Prostate gland (tissue), 2 donors: ENCODE results near the gene ARHGAP18. TPM values are rescaled to one million over a fixed set of nuclear protein-coding genes. Genes with fewer than 3 reads are reported as not detected.

Experiments
- DNase-seq: peaks from one replicate; pipeline ENCODE4 v3.0.0-alpha.2; 2019; ENCODE audit warnings: low spot score
- H3K27ac ChIP-seq, 2 donors: fragments of 200-600 bp; sonication (generic); 2 replicates each; pipeline ENCODE4 v1.5.1; 2017 to 2019
- H3K27me3 ChIP-seq: fragments of 200-600 bp; sonication (generic); replicated peaks from 2 replicates; pipeline ENCODE4 v1.5.1; 2019; ENCODE audit not compliant: insufficient read depth
- H3K36me3 ChIP-seq, 2 donors: fragments of 200-600 bp; sonication (generic); 1 replicate in 1 of 2; 2 replicates in 1 of 2; pipeline versions ENCODE4 v1.5.1 to v1.8.1; 2017 to 2019
- H3K4me1 ChIP-seq: fragments of 200-600 bp; sonication (generic); replicated peaks from 2 replicates; pipeline ENCODE4 v1.5.1; 2019
- H3K4me3 ChIP-seq, 2 donors: fragments of 200-600 bp; sonication (generic); 2 replicates each; pipeline ENCODE4 v1.5.1; 2017 to 2019
- H3K9me3 ChIP-seq: fragments of 200-600 bp; sonication (generic); 2 replicates; pipeline ENCODE4 v1.5.1; 2017
- POLR2A ChIP-seq: fragments of 450-650 bp; IDR thresholded peaks from one replicate; pipeline ENCODE4 v1.6.1; 2016; ENCODE audit warnings: antibody characterized with exemption, mild to moderate bottlenecking
- POLR2AphosphoS5 ChIP-seq: sonication (generic); formaldehyde crosslinking; IDR thresholded peaks from one replicate; pipeline ENCODE4 v1.6.1; 2017; ENCODE audit warnings: antibody characterized with exemption
- WGBS: methylation state at CpG from one replicate; pipeline ENCODE4 v1.1.5; 2018; 5-methylcytosine and 5-hydroxymethylcytosine counted together
- intact Hi-C: fragments of 100-400 bp; cut with DNase I; formaldehyde crosslinking; loops from one replicate; pipeline ENCODE4 v1.14.2; 2022
- total RNA-seq, 2 donors: library from RNA; depleted of rRNA; stranded (reverse); fragments of >200 nt; gene quantifications; one replicate each; pipeline ENCODE4 v1.1.0, GENCODE V29; 2016
- TF ChIP-seq, protein P1 (sequence below), 4 experiments: fragments of 200-600 bp in 2 of 4; fragments of 450-650 bp in 2 of 4; sonication (generic) in 2 of 4; IDR thresholded peaks; 1 replicate in 3 of 4; 2 replicates in 1 of 4; pipeline ENCODE4 v1.5.1; 2016 to 2019; ENCODE audit warnings: antibody characterized with exemption in 4 of 4, mild to moderate bottlenecking in 2 of 4, moderate library complexity in 2 of 4

ARHGAP18 gene
- total RNA-seq, 2 donors from 2014 or later: 15.0 to 29.1 TPM

DNA sequence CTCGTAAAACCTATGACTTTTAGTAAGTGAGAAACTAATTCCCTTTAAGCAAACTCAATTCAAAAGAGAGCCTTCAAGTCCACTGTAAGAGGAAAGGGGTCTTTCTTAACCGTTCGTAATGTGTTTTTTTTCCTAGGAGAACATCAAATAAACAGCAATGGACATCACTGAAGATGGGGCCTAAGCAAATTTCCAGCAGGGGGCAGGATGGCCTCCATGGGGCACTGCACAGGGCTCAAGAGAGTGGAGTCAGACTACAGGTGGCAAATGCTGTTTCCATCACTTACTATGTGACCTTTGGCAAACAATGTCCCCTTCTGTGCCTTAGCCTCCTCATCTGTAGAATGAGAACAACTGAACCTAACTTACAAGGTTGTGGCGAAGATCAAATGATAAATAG is 88.7 kb downstream of the ARHGAP18 start:
- Histone ChIP-seq H3K4me3 (no peak overlapping the region), H3K36me3 (no peaks in the 10 kb centered on the region), H3K27ac (no peak overlapping the region), H3K4me1 (no peaks in the 10 kb centered on the region), H3K27me3 (no peaks in the 10 kb centered on the region), H3K9me3 (no peaks in the 10 kb centered on the region)
- DNase-seq: no peak
- intact Hi-C loops: no loop called here
- 91% methylated on average over 4 of the region's 4 CpGs for WGBS
- no peak for TF ChIP-seq POLR2AphosphoS5
- TF ChIP-seq POLR2A: no peak
- TF ChIP-seq, protein P1, sequence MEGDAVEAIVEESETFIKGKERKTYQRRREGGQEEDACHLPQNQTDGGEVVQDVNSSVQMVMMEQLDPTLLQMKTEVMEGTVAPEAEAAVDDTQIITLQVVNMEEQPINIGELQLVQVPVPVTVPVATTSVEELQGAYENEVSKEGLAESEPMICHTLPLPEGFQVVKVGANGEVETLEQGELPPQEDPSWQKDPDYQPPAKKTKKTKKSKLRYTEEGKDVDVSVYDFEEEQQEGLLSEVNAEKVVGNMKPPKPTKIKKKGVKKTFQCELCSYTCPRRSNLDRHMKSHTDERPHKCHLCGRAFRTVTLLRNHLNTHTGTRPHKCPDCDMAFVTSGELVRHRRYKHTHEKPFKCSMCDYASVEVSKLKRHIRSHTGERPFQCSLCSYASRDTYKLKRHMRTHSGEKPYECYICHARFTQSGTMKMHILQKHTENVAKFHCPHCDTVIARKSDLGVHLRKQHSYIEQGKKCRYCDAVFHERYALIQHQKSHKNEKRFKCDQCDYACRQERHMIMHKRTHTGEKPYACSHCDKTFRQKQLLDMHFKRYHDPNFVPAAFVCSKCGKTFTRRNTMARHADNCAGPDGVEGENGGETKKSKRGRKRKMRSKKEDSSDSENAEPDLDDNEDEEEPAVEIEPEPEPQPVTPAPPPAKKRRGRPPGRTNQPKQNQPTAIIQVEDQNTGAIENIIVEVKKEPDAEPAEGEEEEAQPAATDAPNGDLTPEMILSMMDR (IDR thresholded peaks at IDR 0.05): peak in 2 of 4 experiments; percentile 8 to 9

DNA sequence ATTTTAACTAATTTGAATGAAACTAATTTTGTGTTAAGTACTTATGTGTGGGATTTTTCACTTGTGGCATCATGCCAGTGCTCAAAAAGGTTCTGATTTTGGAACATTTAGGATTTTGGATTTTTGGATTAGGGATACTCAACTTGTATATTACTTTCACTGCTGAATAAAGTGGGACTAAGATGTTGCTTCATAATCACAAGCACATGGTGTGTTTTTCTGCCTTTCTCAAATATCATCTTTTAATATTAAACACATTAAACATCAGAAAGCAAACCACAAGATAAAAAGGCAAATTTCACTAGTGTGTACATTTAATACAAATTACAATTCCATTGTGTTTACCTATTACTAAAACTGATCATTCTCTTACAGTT is 89.8 kb downstream of the ARHGAP18 start:
- H3K27ac ChIP-seq: no peak overlapping the region
- H3K4me1 ChIP-seq: no peaks in the 10 kb centered on the region
- no peaks in the 10 kb centered on the region for H3K36me3 ChIP-seq
- no peaks in the 10 kb centered on the region for H3K9me3 ChIP-seq
- TF ChIP-seq POLR2A: no peak
- no peak for TF ChIP-seq POLR2AphosphoS5
- TF ChIP-seq, protein P1 (IDR thresholded peaks at IDR 0.05): no peak
- H3K27me3 ChIP-seq: no peaks in the 10 kb centered on the region
- intact Hi-C loops: no loop called here
- DNase-seq: no peak
- H3K4me3 ChIP-seq: no peak overlapping the region

DNA sequence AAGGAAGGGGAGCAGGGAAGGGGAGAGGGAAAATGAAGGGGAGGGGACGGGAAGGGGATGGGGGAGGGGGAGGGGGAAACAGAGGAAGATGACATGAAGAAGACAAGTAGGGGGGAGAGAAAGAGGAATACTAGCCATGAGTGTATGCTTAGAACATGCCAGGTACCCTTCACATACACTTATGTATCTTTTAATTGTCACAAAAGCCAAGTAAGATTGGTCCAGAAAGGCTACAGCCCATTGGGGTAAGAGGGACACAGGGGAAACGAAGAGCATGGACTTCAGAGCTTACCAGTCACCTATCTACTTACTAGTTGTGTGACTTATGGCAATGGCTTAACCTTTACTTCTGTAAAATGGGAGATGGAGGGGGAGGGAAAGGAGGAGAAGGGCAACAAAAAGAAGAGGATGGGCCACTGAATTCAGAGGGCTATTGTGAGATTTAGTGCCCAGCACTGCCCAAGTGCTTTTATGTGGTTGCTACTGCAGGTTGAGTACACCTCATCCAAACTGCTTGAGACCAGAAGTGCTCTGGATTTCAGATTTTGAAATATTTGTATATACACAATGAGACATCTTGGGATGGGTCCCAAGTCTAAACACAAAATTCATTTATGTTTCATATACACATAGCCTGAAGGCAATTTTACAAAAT is 90.3 kb downstream of the ARHGAP18 start:
- no peak for DNase-seq
- intact Hi-C loops: no loop called here
- H3K4me3 ChIP-seq: no peak overlapping the region
- H3K4me1 ChIP-seq: no peaks in the 10 kb centered on the region
- no peak overlapping the region for H3K27ac ChIP-seq
- H3K36me3 ChIP-seq: no peaks in the 10 kb centered on the region
- 93% methylated on average over 2 of the region's 2 CpGs for WGBS
- no peaks in the 10 kb centered on the region for H3K9me3 ChIP-seq
- no peaks in the 10 kb centered on the region for H3K27me3 ChIP-seq
- TF ChIP-seq POLR2A (no peak), POLR2AphosphoS5 (no peak)
- TF ChIP-seq, protein P1 (IDR thresholded peaks at IDR 0.05): no peak

DNA sequence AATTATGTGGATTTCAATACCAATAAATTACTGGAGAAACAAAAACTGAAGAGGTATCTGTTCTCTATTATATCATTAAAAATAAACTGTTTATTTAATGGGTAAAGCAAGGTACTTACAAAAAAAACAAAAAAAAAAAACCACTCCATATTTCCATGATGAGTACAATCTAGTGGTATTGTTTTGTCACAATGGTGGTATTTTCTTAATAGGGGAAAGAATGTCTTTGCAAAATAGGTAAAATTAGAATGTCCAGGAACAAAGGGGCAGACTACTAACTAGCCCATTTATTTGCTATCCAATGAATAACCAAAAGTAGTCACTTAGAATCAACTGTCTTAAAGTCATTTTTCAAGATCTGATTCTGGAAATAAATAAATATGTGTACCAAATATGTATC is 92.0 kb downstream of the ARHGAP18 start:
- H3K27me3 ChIP-seq: no peaks in the 10 kb centered on the region
- no peak overlapping the region for H3K4me3 ChIP-seq
- H3K36me3 ChIP-seq: no peaks in the 10 kb centered on the region
- H3K9me3 ChIP-seq: no peaks in the 10 kb centered on the region
- intact Hi-C loops: no loop called here
- no peaks in the 10 kb centered on the region for H3K4me1 ChIP-seq
- TF ChIP-seq, protein P1 (IDR thresholded peaks at IDR 0.05): no peak
- TF ChIP-seq POLR2AphosphoS5 (no peak), POLR2A (no peak)
- H3K27ac ChIP-seq: no peak overlapping the region
- DNase-seq: no peak

DNA sequence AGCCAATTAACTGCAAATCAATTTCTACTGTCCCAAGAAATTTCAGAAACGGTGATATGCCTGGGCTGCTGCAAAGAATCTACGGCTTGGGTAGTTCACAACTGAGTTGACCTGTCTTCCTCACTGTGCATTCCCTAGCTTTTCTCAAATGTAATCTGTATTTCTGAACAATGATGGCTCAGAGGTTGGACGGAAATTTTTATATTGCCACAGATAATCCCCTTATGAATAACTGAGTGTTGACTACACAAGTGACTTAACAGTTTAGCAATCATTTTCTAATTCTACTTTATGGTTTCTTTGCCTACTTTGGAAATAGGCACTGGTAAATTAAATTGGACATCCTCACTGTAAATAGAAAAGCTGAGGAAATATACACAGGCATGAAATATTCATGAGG is 94.5 kb downstream of the ARHGAP18 start:
- no peaks in the 10 kb centered on the region for H3K9me3 ChIP-seq
- H3K4me3 ChIP-seq: no peak overlapping the region
- H3K36me3 ChIP-seq: no peaks in the 10 kb centered on the region
- H3K27me3 ChIP-seq: no peaks in the 10 kb centered on the region
- no peak for DNase-seq
- no peaks in the 10 kb centered on the region for H3K4me1 ChIP-seq
- TF ChIP-seq POLR2AphosphoS5 (no peak), POLR2A (no peak)
- TF ChIP-seq, protein P1 (IDR thresholded peaks at IDR 0.05): no peak
- WGBS: 76% methylated on average over 3 of the region's 3 CpGs
- intact Hi-C loops: no loop called here
- H3K27ac ChIP-seq: no peak overlapping the region
